Measurements from ENCODE around the gene LUZP1.

GRCh38 chr1:23168079-23168444 lies 594 bp downstream of the LUZP1 start:
- TF ChIP-seq POLR2A (IDR thresholded peaks at IDR 0.05; ENCODE audit: low read depth, low read length) (no peak), CTCF (IDR thresholded peaks at IDR 0.05; ENCODE audit: extremely low read depth in 1 of 2, insufficient read depth in 1 of 2, low read depth in 1 of 2, low read length in 2 of 2) (no peak), FOS (IDR thresholded peaks at IDR 0.05; ENCODE audit: borderline replicate concordance, insufficient read depth, low read length) (no peak), EZH2 (IDR thresholded peaks at IDR 0.05; ENCODE audit: borderline replicate concordance, low read depth, low read length, severe bottlenecking) (no peak)
